Measurements from ENCODE around the gene SUPT3H.

DNA sequence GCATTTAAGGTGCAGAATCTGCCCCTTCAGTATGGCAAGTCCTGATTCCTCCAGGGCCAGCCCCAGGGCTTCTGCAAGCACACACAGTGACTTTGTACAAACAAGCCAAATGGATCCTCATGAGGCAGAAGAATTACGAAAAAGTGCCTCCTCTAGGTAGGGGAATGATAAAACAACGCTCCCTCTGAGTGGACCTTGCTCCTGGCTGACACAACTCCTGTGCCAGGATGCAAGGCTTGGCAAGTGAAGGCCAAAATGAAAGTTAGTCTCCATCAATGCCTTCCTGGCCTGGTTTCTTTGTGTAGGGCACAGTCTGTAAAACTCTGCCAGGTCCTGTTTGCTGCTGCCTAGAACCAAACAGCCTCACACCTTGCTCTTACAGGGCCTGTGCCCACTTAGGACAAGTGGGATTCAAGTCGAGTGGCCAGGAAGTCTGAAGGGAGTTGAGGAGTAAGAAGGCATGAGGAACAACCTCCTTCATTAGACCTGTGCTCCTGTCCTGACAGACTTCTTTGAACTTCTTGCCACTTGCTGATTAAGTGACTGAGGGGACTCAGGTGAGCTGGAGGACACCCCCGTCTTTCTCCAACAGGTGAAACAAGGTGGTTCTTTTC lies 573.1 kb downstream of the SUPT3H start:
- TF ChIP-seq, protein P1, sequence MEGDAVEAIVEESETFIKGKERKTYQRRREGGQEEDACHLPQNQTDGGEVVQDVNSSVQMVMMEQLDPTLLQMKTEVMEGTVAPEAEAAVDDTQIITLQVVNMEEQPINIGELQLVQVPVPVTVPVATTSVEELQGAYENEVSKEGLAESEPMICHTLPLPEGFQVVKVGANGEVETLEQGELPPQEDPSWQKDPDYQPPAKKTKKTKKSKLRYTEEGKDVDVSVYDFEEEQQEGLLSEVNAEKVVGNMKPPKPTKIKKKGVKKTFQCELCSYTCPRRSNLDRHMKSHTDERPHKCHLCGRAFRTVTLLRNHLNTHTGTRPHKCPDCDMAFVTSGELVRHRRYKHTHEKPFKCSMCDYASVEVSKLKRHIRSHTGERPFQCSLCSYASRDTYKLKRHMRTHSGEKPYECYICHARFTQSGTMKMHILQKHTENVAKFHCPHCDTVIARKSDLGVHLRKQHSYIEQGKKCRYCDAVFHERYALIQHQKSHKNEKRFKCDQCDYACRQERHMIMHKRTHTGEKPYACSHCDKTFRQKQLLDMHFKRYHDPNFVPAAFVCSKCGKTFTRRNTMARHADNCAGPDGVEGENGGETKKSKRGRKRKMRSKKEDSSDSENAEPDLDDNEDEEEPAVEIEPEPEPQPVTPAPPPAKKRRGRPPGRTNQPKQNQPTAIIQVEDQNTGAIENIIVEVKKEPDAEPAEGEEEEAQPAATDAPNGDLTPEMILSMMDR (optimal IDR thresholded peaks at IDR 0.05 in 1 of 3, IDR thresholded peaks at IDR 0.05 in 1 of 3, conservative IDR thresholded peaks at IDR 0.05 in 1 of 3; ENCODE audit: extremely low read depth in 1 of 3, insufficient read depth in 2 of 3, low read length in 3 of 3): no peak
- no peak for TF ChIP-seq EZH2 (IDR thresholded peaks at IDR 0.05; ENCODE audit: low read length)
